RWPE1 (cell line): ENCODE measurements around the gene SMPD2.
A peak's percentile ranks its signal among the peaks of the same experiment; 100 is the strongest.

Experiments used
- CTCF ChIA-PET: fragments of 350-600 bp; sonication (Branson Sonifier 250); formaldehyde crosslinking; extraction: SDS; loops from one replicate; lab custom pipeline; 2021; lab: Yijun Ruan, JAX
- POLR2A ChIA-PET: fragments of 400-600 bp; formaldehyde crosslinking; extraction: SDS; loops from one replicate; lab custom pipeline; 2020; ENCODE audit warnings: antibody characterized with exemption; ENCODE audit not compliant: low non-redundant PET; lab: Yijun Ruan, JAX
- DNase-seq: peaks from one replicate; pipeline ENCODE4 v3.0.0; 2012; ENCODE audit warnings: low spot score
- H3K27ac ChIP-seq: fragments of 450-650 bp; 2 replicates; pipeline ENCODE4 v1.5.1; 2017
- CTCF ChIP-seq: fragments of 450-650 bp; conservative IDR thresholded peaks from 2 replicates; pipeline ENCODE4 v1.5.1; 2017; ENCODE audit warnings: low read depth, mild to moderate bottlenecking

SMPD2 gene

GRCh38 chr6:109406196-109406595 is 34.3 kb upstream of the SMPD2 start:
- ChIA-PET CTCF (interaction anchor here (0.7 kb wide), 2 partner anchors 196 to 1756 kb away, joined by 3 read pairs; no protein-coding TSS in a partner anchor), POLR2A (no interaction called here)
- H3K27ac ChIP-seq, result no peak overlapping the region
- no peak for TF ChIP-seq CTCF
- DNase-seq, result no peak

- ChIA-PET POLR2A (no interaction called here), CTCF (interaction anchor here (0.7 kb wide), 1 partner anchor 187 kb away, joined by 3 read pairs; no protein-coding TSS in a partner anchor)
- TF ChIP-seq CTCF, result no peak
- peak; percentile 35 for DNase-seq
- no peak overlapping the region for H3K27ac ChIP-seq
These were observed 29.5 kb upstream of the SMPD2 start for GRCh38 chr6:109411034-109411433.

GRCh38 chr6:109417646-109418045 is 22.9 kb upstream of the SMPD2 start:
- CTCF ChIA-PET, result interaction anchor here (0.7 kb wide), 1 partner anchor 379 kb away, joined by 3 read pairs; no protein-coding TSS in a partner anchor
- POLR2A ChIA-PET, result no interaction called here

GRCh38 chr6:109420751-109421150 is 19.8 kb upstream of the SMPD2 start:
- DNase-seq, result peak; percentile 29
- ChIA-PET POLR2A (interaction anchor here (0.5 kb wide), 1 partner anchor 11 kb away, joined by 3 read pairs; no protein-coding TSS in a partner anchor), CTCF (no interaction called here)
- no peak for TF ChIP-seq CTCF
- H3K27ac ChIP-seq, result no peak overlapping the region

More at GRCh38 chr6:109417646-109418045, 22.9 kb upstream of the SMPD2 start:
- TF ChIP-seq CTCF, result no peak
- no peak overlapping the region for H3K27ac ChIP-seq
- no peak for DNase-seq

GRCh38 chr6:109421184-109421583 is 19.3 kb upstream of the SMPD2 start:
- POLR2A ChIA-PET, result interaction anchor here (0.5 kb wide), 1 partner anchor 11 kb away, joined by 3 read pairs; no protein-coding TSS in a partner anchor
- no peak for TF ChIP-seq CTCF

GRCh38 chr6:109424946-109425345 is 15.6 kb upstream of the SMPD2 start:
- ChIA-PET CTCF (interaction anchor here (1.1 kb wide), 1 partner anchor 21 kb away, joined by 3 read pairs; no protein-coding TSS in a partner anchor), POLR2A (no interaction called here)
- DNase-seq, result no peak
- no peak for TF ChIP-seq CTCF
- H3K27ac ChIP-seq, result no peak overlapping the region

More at GRCh38 chr6:109421184-109421583, 19.3 kb upstream of the SMPD2 start:
- no peak overlapping the region for H3K27ac ChIP-seq
- DNase-seq, result no peak
- CTCF ChIA-PET, result no interaction called here
